DMS 273 (cell line): ENCODE measurements around the gene BEND2.

ENCODE experiments used
- DNase-seq: peaks from one replicate; lab custom pipeline; 2025; ENCODE audit not compliant: unreplicated experiment; lab: John Stamatoyannopoulos, UW

Gene BEND2

DNA sequence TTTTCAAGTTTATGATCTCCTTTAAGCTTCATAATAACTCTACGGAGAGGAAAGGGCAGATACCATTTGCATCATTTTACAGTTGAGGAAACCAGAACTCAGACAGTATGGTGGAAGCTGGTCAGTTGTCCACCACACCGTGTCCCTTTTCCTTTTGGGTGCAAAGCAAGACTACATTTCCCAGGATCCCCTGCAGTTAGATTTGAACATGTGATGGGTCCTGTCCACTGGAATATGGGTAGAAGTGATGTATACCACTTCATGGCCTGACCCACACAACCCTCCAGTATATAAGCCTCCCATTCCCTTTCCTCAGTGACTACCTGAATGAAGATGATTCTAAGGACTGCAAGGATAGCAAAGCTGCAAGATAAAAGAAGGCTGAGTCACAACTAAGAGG lies 74.7 kb downstream of the BEND2 start:
- DNase-seq, result no peak

DNA sequence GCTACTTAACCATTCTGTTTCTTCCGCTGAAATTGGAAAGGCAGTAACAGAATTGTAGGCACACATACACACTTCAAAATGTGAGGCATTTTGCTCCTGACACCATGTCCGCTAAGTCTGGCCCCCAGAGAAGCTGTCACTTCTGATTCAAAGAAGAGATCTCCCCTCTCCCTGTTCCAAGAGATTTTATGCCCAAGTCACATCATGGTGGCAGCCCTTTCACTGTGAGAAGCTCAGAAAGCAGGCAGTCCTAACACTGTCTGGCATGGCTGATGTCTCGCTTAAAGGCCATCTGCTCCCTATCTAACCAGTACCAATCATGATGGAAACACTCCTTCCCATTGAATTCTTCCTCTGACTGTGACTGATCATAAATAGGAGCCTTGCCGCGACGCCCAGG lies 83.9 kb downstream of the BEND2 start:
- DNase-seq, result no peak

DNA sequence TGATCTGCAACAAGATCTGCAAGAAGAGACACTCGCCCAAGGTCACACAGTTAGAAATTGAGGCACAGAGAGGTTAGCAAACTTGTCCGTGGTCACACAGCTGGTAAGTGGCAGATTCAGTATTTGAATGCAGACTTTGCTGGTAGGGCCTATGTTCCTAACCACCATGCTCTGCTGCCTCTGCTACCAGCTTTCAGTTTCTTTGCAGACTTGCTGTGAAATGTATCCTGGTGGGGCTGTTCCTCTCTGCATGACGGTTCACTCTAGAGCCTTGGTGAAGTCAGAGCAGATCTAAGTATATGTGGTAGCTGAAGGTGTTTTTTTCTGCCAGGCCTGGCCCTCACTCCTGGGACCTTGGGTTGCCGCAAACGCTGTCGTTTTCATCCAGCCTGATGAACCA lies 87.1 kb downstream of the BEND2 start:
- no peak for DNase-seq

DNA sequence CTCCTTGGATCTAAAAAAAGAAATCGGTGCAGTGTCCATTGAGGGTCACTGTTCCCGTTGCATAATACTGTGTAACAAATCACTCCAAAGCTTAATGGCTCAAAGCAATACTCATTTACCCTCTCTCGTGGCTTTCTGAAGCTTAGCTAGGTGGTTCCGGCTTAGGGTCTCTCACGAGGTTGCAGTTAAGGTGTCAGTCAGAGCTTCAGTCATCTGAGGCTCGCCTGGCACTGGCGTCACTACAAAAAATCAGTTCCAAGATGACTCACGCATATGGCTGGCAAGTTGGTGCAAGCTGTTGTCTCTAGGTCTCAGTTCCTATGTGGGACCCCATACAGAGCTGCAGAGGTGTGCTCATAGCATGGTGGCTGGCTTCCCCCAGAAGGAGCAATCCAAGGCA lies 91.0 kb downstream of the BEND2 start:
- DNase-seq, result no peak

DNA sequence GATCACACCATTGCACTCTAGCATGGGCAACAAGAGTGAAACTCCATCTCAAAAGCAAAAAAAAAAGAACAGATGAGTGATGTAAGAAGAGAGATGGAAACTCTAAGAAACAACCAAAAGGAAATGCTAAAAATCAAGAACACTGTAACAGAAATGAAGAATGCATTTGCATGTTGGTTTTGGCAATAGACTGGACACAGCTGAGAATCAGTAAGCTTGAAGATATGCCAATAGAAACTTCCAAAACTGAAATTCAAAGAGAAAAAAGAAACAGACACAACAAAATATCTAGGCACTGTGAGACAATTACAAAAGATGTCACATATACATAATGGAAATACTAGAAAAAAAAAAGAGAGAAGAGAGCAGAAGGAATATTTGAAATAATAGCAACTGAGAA lies 93.7 kb downstream of the BEND2 start:
- no peak for DNase-seq

DNA sequence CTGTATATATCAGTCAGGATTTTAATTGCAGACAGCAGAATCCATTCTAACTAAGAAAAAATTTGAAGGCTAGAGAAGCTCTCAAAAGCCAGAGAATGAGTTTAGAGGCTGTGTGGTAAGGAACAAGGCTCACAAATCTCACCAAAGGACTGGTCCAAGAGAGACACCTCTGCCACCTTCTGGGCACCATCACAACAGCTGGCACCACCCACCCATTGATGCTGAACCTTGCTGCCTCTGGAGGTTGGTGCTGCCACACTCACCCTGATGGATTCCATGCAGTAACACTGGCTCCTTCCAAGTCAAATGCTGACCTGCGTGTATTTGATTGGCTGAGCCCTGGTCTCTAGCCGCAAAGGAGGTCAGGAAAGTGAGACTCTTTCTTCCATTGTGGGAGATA lies 100.8 kb downstream of the BEND2 start:
- DNase-seq, result peak; percentile 22
